Endodermal cell (in vitro differentiated cells): ENCODE results near the gene MYCL. TPM values are rescaled to one million over a fixed set of nuclear protein-coding genes. Genes with fewer than 3 reads are reported as not detected.
A peak's percentile ranks its signal among the peaks of the same experiment; 100 is the strongest.

ENCODE experiments used
- DNase-seq: peaks from one replicate; pipeline ENCODE4 v3.0.0-alpha.2; 2017
- H3K27ac ChIP-seq: 2 replicates; pipeline ENCODE4 v1.5.1; 2013; ENCODE audit warnings: mild to moderate bottlenecking, low read depth, low read length, moderate library complexity
- H3K27me3 ChIP-seq: 2 replicates; pipeline ENCODE4 v1.6.1; 2013; ENCODE audit warnings: mild to moderate bottlenecking, low read length, moderate library complexity; ENCODE audit not compliant: insufficient read depth, control insufficient read depth, poor library complexity, severe bottlenecking
- H3K36me3 ChIP-seq: 2 replicates; pipeline ENCODE4 v1.7.0; 2013; ENCODE audit warnings: mild to moderate bottlenecking, low read length, moderate library complexity; ENCODE audit not compliant: control insufficient read depth, insufficient read depth
- H3K4me1 ChIP-seq: one replicate; pipeline ENCODE4 v1.7.0; 2013; ENCODE audit warnings: low read length; ENCODE audit not compliant: control insufficient read depth, insufficient read depth
- H3K4me3 ChIP-seq: 2 replicates; pipeline ENCODE4 v1.5.1; 2013; ENCODE audit warnings: mild to moderate bottlenecking, low read length, moderate library complexity
- H3K9ac ChIP-seq: 2 replicates; pipeline ENCODE4 v1.6.1; 2013; ENCODE audit warnings: mild to moderate bottlenecking, low read length, moderate library complexity; ENCODE audit not compliant: poor library complexity, severe bottlenecking; ENCODE audit errors: extremely low read depth
- H3K9me3 ChIP-seq: 2 replicates; pipeline ENCODE4 v1.6.1; 2013; ENCODE audit warnings: mild to moderate bottlenecking, low read length, moderate library complexity; ENCODE audit not compliant: control insufficient read depth
- H3K27ac Mint-ChIP-seq: 2 replicates; pipeline ENCODE4 v1.8.0; 2020; ENCODE audit warnings: mixed read lengths
- H3K27me3 Mint-ChIP-seq: 2 replicates; pipeline ENCODE4 v1.8.0; 2021; ENCODE audit warnings: mild to moderate bottlenecking, mixed read lengths; ENCODE audit not compliant: insufficient read depth
- H3K36me3 Mint-ChIP-seq: 2 replicates; pipeline ENCODE4 v1.8.0; 2020; ENCODE audit warnings: low read depth, mixed read lengths
- H3K4me1 Mint-ChIP-seq: 2 replicates; pipeline ENCODE4 v1.8.0; 2020; ENCODE audit warnings: mixed read lengths
- H3K4me3 Mint-ChIP-seq: 2 replicates; pipeline ENCODE4 v1.8.0; 2020; ENCODE audit warnings: mild to moderate bottlenecking, moderate library complexity, mixed read lengths
- H3K9me3 Mint-ChIP-seq: 2 replicates; pipeline ENCODE4 v1.8.0; 2020; ENCODE audit warnings: mild to moderate bottlenecking, mixed read lengths
- WGBS, 2 experiments: methylation state at CpG; one replicate each; pipeline versions ENCODE4 v1.1.5 to v1.1.7; 2013; ENCODE audit warnings: missing lambda C conversion rate in 2 of 2, mixed read lengths in 1 of 2; ENCODE audit not compliant: insufficient coverage in 1 of 2, insufficient read length in 1 of 2; 5-methylcytosine and 5-hydroxymethylcytosine counted together
- total RNA-seq, 2 donors: library from RNA; stranded (reverse); fragmentation: NEBNext Ultra II Directional in 1 of 2; extraction: Animal tissue kit (Norgen Biotek cat#: 25700) in 1 of 2; gene quantifications; 2 replicates in 1 of 2; 3 replicates in 1 of 2; pipeline ENCODE4 v1.2.1, GENCODE V29; 2021
- TF ChIP-seq, protein P1 (sequence below): fragments of 200-600 bp; sonication (generic); conservative IDR thresholded peaks from 2 replicates; pipeline ENCODE4 v1.5.0; 2021; ENCODE audit warnings: antibody characterized with exemption, mild to moderate bottlenecking

Gene MYCL
- total RNA-seq, 2 donors from 2014 or later = 35.0 to 39.5 TPM

DNA sequence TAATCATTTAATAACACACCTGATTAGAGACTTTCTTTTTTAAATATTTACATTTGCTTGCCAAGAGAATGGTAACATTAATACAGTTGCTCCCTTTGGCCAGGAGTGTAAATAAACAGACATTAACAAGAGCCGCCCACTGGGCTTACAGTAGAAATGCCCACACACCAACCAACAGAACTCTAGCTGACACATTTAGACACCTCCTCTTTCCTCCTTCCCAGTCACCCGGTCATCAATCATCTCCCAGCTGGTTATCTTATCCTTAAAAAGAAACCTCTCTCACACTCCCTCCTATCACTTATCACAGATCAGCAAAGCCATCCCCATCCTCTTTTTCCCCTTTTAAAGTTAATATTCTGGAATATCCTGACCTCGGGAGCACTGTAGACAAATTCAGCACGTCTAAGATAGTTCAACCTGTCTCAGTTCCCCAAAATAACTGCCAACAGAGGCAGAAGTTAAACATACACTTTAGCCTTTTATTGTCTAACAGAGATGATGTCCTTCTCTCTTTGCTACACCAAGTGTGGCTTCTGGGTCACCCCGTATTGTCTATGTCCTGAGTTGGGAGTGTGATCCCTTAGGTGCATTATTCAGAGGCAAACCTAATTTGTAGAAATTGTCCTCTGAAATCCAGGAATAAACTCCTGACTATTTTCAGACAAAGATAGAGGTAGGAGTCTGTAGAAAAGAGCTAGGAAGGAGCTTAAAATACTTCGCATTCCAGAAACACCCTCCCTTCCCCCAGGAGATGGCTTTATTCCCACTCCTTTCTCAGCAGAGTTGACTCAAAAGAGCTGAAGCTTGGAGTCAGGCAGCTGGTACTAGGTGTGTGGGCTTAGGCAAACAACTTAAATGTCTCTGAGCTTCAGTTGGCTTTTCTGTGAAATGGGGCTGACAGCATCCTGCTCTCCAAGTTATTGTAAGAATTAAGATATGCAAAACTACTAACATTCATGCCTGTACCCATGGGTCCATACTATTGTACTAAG is 8.8 kb downstream of the MYCL start:
- peak; percentile 82 for DNase-seq
- peaks cover 3% of the 10 kb centered on the region for H3K27me3 Mint-ChIP-seq
- peaks cover 19% of the 10 kb centered on the region for H3K4me1 ChIP-seq
- H3K36me3 Mint-ChIP-seq = peaks cover 16% of the 10 kb centered on the region
- no peaks in the 10 kb centered on the region for H3K27me3 ChIP-seq
- peak overlapping the region; percentile 34 for H3K4me3 Mint-ChIP-seq
- peak overlapping the region; percentile 72 for H3K4me3 ChIP-seq
- H3K36me3 ChIP-seq = peaks cover 8% of the 10 kb centered on the region
- H3K27ac ChIP-seq = peak overlapping the region; percentile 96
- H3K27ac Mint-ChIP-seq = peak overlapping the region; percentile 96
- H3K4me1 Mint-ChIP-seq = peaks cover 42% of the 10 kb centered on the region
- no peaks in the 10 kb centered on the region for H3K9me3 Mint-ChIP-seq
- 13 to 27% methylated on average over 4 to 6 of the region's 6 CpGs for WGBS, 2 experiments
- H3K9ac ChIP-seq = peak overlapping the region; percentile 82
- TF ChIP-seq, protein P1, sequence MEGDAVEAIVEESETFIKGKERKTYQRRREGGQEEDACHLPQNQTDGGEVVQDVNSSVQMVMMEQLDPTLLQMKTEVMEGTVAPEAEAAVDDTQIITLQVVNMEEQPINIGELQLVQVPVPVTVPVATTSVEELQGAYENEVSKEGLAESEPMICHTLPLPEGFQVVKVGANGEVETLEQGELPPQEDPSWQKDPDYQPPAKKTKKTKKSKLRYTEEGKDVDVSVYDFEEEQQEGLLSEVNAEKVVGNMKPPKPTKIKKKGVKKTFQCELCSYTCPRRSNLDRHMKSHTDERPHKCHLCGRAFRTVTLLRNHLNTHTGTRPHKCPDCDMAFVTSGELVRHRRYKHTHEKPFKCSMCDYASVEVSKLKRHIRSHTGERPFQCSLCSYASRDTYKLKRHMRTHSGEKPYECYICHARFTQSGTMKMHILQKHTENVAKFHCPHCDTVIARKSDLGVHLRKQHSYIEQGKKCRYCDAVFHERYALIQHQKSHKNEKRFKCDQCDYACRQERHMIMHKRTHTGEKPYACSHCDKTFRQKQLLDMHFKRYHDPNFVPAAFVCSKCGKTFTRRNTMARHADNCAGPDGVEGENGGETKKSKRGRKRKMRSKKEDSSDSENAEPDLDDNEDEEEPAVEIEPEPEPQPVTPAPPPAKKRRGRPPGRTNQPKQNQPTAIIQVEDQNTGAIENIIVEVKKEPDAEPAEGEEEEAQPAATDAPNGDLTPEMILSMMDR = no peak
- H3K9me3 ChIP-seq = no peaks in the 10 kb centered on the region

DNA sequence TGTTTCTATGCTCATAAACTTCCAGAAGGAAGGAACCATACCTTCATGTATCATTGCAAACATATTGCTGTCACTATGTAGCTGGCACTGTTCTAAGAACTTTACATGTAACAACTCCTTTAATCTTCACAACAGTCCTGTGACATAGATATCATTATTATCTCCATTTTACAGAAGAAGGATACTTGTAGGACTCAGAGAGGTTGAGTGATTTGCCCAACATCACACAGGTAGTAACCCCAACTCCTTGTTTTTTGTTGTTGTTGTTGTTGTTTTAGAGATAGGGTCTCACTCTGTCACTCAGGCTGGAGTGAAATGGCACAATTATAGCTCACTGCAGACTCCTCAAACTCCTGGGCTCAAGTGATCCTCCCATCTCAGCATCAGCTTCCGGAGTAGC is 10.8 kb downstream of the MYCL start:
- Histone ChIP-seq H3K9me3 (no peaks in the 10 kb centered on the region), H3K4me1 (peaks cover 18% of the 10 kb centered on the region), H3K27ac (no peak overlapping the region), H3K4me3 (no peak overlapping the region), H3K36me3 (peaks cover 2% of the 10 kb centered on the region), H3K27me3 (no peaks in the 10 kb centered on the region), H3K9ac (no peak overlapping the region)
- TF ChIP-seq, protein P1 = no peak
- Mint-ChIP-seq H3K27me3 (peaks cover 3% of the 10 kb centered on the region), H3K4me3 (no peak overlapping the region), H3K27ac (no peak overlapping the region), H3K4me1 (peaks cover 29% of the 10 kb centered on the region), H3K36me3 (peaks cover 2% of the 10 kb centered on the region), H3K9me3 (no peaks in the 10 kb centered on the region)
- 100% methylated on average over 1 of the region's 1 CpG; no CpG with 5 or more reads in 1 of the 2 experiments for WGBS, 2 experiments
- no peak for DNase-seq

DNA sequence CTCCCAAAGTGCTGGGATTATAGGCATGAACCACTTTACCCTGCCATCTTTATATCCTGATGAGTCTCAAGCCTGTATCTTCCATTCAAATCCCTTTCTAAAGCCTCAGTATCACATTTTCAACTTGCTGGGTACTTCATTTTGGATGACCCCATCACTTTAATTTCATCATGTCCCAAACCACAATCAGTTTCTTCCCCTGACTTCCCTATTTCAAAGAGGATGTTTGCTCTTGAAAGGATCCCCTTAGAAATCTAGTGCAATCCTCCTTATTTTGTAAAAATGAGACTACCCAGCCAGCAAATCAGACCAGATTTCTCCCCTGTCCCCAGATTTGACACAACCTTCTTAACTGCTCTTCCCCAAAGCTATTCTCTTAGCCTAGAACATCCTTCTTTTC is 11.4 kb downstream of the MYCL start:
- Histone ChIP-seq H3K27ac (no peak overlapping the region), H3K27me3 (no peaks in the 10 kb centered on the region), H3K36me3 (no peaks in the 10 kb centered on the region), H3K9ac (no peak overlapping the region), H3K4me1 (peaks cover 17% of the 10 kb centered on the region), H3K9me3 (no peaks in the 10 kb centered on the region), H3K4me3 (no peak overlapping the region)
- Mint-ChIP-seq H3K4me3 (no peak overlapping the region), H3K27ac (no peak overlapping the region), H3K9me3 (no peaks in the 10 kb centered on the region), H3K27me3 (peaks cover 3% of the 10 kb centered on the region), H3K4me1 (peaks cover 29% of the 10 kb centered on the region), H3K36me3 (no peaks in the 10 kb centered on the region)
- TF ChIP-seq, protein P1 = no peak
- DNase-seq = no peak
